SU-DHL-6 (cell line): ENCODE results near the gene KRT16.

Source experiments
- H2AFZ ChIP-seq: fragments of 200-600 bp; sonication (generic); 2 replicates; pipeline ENCODE4 v1.6.1; 2014; ENCODE audit warnings: low read depth, mild to moderate bottlenecking, moderate library complexity, mixed read lengths, antibody characterized with exemption, low read length; ENCODE audit not compliant: severe bottlenecking
- H3F3A ChIP-seq: fragments of 200-600 bp; shearing (Covaris generic); 2 replicates; pipeline ENCODE4 v1.6.0; 2016; ENCODE audit warnings: antibody characterized with exemption, mild to moderate bottlenecking; ENCODE audit not compliant: insufficient read depth
- H3K27ac ChIP-seq: fragments of 200-600 bp; sonication (generic); 2 replicates; pipeline ENCODE4 v1.5.1; 2016; ENCODE audit warnings: low read depth, mild to moderate bottlenecking, low read length, moderate library complexity, mixed read lengths
- H3K27me3 ChIP-seq: fragments of 200-600 bp; sonication (generic), shearing (Covaris generic); 2 replicates; pipeline ENCODE4 v1.6.0; 2014; ENCODE audit warnings: mild to moderate bottlenecking, low read length
- H3K36me3 ChIP-seq: fragments of 200-600 bp; sonication (generic); 2 replicates; pipeline ENCODE4 v1.6.1; 2014; ENCODE audit warnings: mild to moderate bottlenecking, low read length, mixed read lengths
- H3K4me2 ChIP-seq: fragments of 300-600, 200-600 bp; shearing (Covaris generic), sonication (generic); 2 replicates; pipeline ENCODE4 v1.6.0; 2014; ENCODE audit warnings: low read length, low read depth, mild to moderate bottlenecking; ENCODE audit not compliant: poor library complexity, severe bottlenecking
- H3K4me3 ChIP-seq: fragments of 200-600 bp; sonication (generic); 2 replicates; pipeline ENCODE4 v1.5.1; 2014; ENCODE audit warnings: antibody characterized with exemption, low read length, mild to moderate bottlenecking, mixed read lengths; ENCODE audit not compliant: insufficient read depth, poor library complexity, severe bottlenecking
- H3K79me2 ChIP-seq: fragments of 200-600 bp; sonication (generic); 2 replicates; pipeline ENCODE4 v1.6.1; 2014; ENCODE audit warnings: mild to moderate bottlenecking, low read length, moderate library complexity; ENCODE audit not compliant: insufficient read depth
- H3K9ac ChIP-seq: fragments of 200-600 bp; sonication (generic); 2 replicates; pipeline ENCODE4 v1.7.0; 2014; ENCODE audit warnings: mild to moderate bottlenecking, low read length
- H3K9me2 ChIP-seq: fragments of 200-600 bp; sonication (generic); replicated peaks from 2 replicates; pipeline ENCODE4 v1.6.1; 2014; ENCODE audit warnings: low read length; ENCODE audit not compliant: insufficient read depth
- H3K9me3 ChIP-seq: fragments of 200-600 bp; sonication (generic); 2 replicates; pipeline ENCODE4 v1.6.1; 2014; ENCODE audit warnings: low read length, mixed read lengths; ENCODE audit not compliant: insufficient read depth
- H4K20me1 ChIP-seq: fragments of 200-600 bp; sonication (generic); 2 replicates; pipeline ENCODE4 v1.6.1; 2014; ENCODE audit warnings: low read depth, mild to moderate bottlenecking, antibody characterized with exemption, low read length, moderate library complexity, mixed read lengths
- CTCF ChIP-seq: fragments of 200-600 bp; sonication (generic); IDR thresholded peaks from one replicate; pipeline ENCODE4 v1.5.1; 2017; ENCODE audit warnings: antibody characterized with exemption, mild to moderate bottlenecking, low read length, moderate library complexity; ENCODE audit not compliant: insufficient read depth, poor library complexity, severe bottlenecking
- EZH2phosphoT487 ChIP-seq: fragments of 200-600 bp; sonication (generic), shearing (Covaris generic); conservative IDR thresholded peaks from 2 replicates; pipeline ENCODE4 v1.6.1; 2018; ENCODE audit warnings: mild to moderate bottlenecking, antibody characterized with exemption, low read length, moderate library complexity, mixed read lengths

The KRT16 gene

GRCh38 chr17:41636652-41637051, 24.1 kb upstream of the KRT16 start:
- Histone ChIP-seq H3F3A (no peaks in the 10 kb centered on the region), H3K9ac (no peak overlapping the region), H3K27me3 (no peaks in the 10 kb centered on the region), H3K79me2 (no peaks in the 10 kb centered on the region), H3K9me2 (no peaks in the 10 kb centered on the region), H3K9me3 (no peaks in the 10 kb centered on the region; the same call in 1 of the 2 replicates), H2AFZ (no peak overlapping the region), H3K4me2 (no peak overlapping the region), H3K4me3 (no peak overlapping the region), H4K20me1 (no peaks in the 10 kb centered on the region), H3K27ac (no peak overlapping the region), H3K36me3 (no peaks in the 10 kb centered on the region)
- no peak for TF ChIP-seq CTCF
- no peak for TF ChIP-seq EZH2phosphoT487

GRCh38 chr17:41635121-41636097, 22.8 kb upstream of the KRT16 start:
- Histone ChIP-seq H3K9me3 (no peaks in the 10 kb centered on the region; the same call in 1 of the 2 replicates), H3K4me3 (no peak overlapping the region), H4K20me1 (no peaks in the 10 kb centered on the region), H3K27me3 (no peaks in the 10 kb centered on the region), H3K9ac (no peak overlapping the region), H3K36me3 (no peaks in the 10 kb centered on the region), H3K79me2 (no peaks in the 10 kb centered on the region), H3K4me2 (no peak overlapping the region), H3K27ac (no peak overlapping the region), H2AFZ (no peak overlapping the region), H3F3A (no peaks in the 10 kb centered on the region), H3K9me2 (no peaks in the 10 kb centered on the region)
- TF ChIP-seq CTCF (no peak), EZH2phosphoT487 (no peak)

- Histone ChIP-seq H3K9ac (no peak overlapping the region), H3K27me3 (no peaks in the 10 kb centered on the region), H3K36me3 (no peaks in the 10 kb centered on the region), H3K9me2 (no peaks in the 10 kb centered on the region), H3K4me2 (no peak overlapping the region), H3K9me3 (no peaks in the 10 kb centered on the region; the same call in 1 of the 2 replicates), H3K79me2 (no peaks in the 10 kb centered on the region), H3F3A (no peaks in the 10 kb centered on the region), H4K20me1 (no peaks in the 10 kb centered on the region), H3K27ac (no peak overlapping the region), H3K4me3 (no peak overlapping the region), H2AFZ (no peak overlapping the region)
- TF ChIP-seq CTCF (no peak), EZH2phosphoT487 (no peak)
These were observed 22.1 kb upstream of the KRT16 start for GRCh38 chr17:41634639-41635038.
